Thymus (tissue), 11 donors: ENCODE results near the gene DCP1A. TPM values are rescaled to one million over a fixed set of nuclear protein-coding genes. Genes with fewer than 3 reads are reported as not detected.
A peak's percentile ranks its signal among the peaks of the same experiment; 100 is the strongest.

Experiments
- DNase-seq, 9 donors: peaks; one replicate each; pipeline ENCODE4 v3.0.0-alpha.2; 2013; ENCODE audit warnings: low spot score in 9 of 9, low read depth in 6 of 9, missing footprints in 1 of 9
- H3K27ac ChIP-seq, 2 donors: one replicate each; pipeline ENCODE4 v1.5.1; 2013; ENCODE audit warnings: control low read depth in 1 of 2, low read depth in 1 of 2, low read length in 1 of 2, mild to moderate bottlenecking in 1 of 2, moderate library complexity in 1 of 2
- H3K27me3 ChIP-seq, 2 donors: one replicate each; pipeline ENCODE4 v1.5.1; 2013; ENCODE audit warnings: low read length in 1 of 2; ENCODE audit not compliant: control insufficient read depth in 2 of 2, insufficient read depth in 1 of 2
- H3K36me3 ChIP-seq, 2 donors: one replicate each; pipeline ENCODE4 v1.5.1; 2013; ENCODE audit warnings: low read length in 1 of 2, mild to moderate bottlenecking in 1 of 2, moderate library complexity in 1 of 2; ENCODE audit not compliant: control insufficient read depth in 2 of 2, insufficient read depth in 2 of 2
- H3K4me1 ChIP-seq, 2 donors: one replicate each; pipeline ENCODE4 v1.5.1; 2013; ENCODE audit warnings: low read length in 2 of 2; ENCODE audit not compliant: control insufficient read depth in 2 of 2, insufficient read depth in 2 of 2
- H3K4me3 ChIP-seq, 2 donors: one replicate each; pipeline ENCODE4 v1.5.1; 2013; ENCODE audit warnings: low read length in 2 of 2, control low read depth in 1 of 2, mild to moderate bottlenecking in 1 of 2
- H3K9me3 ChIP-seq, 2 donors: one replicate each; pipeline ENCODE4 v1.5.1; 2013; ENCODE audit warnings: low read length in 1 of 2, mild to moderate bottlenecking in 1 of 2; ENCODE audit not compliant: control insufficient read depth in 2 of 2, insufficient read depth in 1 of 2
- WGBS: extraction: QIAGEN DNeasy Blood & Tissue Kit; methylation state at CpG from one replicate; pipeline ENCODE4 v1.1.7; 2013; 5-methylcytosine and 5-hydroxymethylcytosine counted together
- polyA plus RNA-seq: library from polyadenylated mRNA; stranded (reverse); fragments of 200-250 nt; gene quantifications from one replicate; pipeline ENCODE4 v1.2.3, GENCODE V29; 2013
- total RNA-seq: library from RNA; stranded (reverse); fragments of 120-200 nt; gene quantifications from one replicate; pipeline ENCODE4 v1.2.4, GENCODE V29; 2013
- donor health status: healthy.

DCP1A gene
- total and polyA plus RNA-seq, 2 donors = 8.9 to 12.3 TPM

DNA sequence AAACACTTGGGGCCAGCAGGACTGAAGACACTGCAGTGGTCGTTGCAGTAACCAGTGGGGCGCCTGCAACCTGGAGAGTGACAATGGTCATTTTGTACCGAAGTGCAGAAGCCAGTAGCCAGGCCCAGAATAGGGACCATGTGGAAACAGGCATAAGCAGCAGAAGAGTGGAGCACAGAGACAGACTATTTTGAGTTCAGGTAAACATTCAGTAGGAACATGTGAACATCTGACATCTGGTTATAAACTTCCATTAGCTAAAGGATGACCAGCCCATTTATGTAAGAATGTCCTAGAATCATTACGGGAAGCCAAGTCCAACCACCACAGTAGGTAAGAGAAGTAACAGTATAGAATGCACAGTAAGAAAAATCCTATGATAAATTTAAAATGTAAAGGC lies 59.1 kb downstream of the DCP1A start:
- Histone ChIP-seq H3K4me3 (no peak overlapping the region), H3K36me3 (peaks cover 45 to 54% of the 10 kb centered on the region in 2 donors), H3K4me1 (peaks cover 0 to 4% of the 10 kb centered on the region in 2 donors), H3K9me3 (no peaks in the 10 kb centered on the region), H3K27ac (no peak overlapping the region), H3K27me3 (no peaks in the 10 kb centered on the region)
- 98% methylated on average over 4 of the region's 4 CpGs for WGBS
- no peak for DNase-seq

DNA sequence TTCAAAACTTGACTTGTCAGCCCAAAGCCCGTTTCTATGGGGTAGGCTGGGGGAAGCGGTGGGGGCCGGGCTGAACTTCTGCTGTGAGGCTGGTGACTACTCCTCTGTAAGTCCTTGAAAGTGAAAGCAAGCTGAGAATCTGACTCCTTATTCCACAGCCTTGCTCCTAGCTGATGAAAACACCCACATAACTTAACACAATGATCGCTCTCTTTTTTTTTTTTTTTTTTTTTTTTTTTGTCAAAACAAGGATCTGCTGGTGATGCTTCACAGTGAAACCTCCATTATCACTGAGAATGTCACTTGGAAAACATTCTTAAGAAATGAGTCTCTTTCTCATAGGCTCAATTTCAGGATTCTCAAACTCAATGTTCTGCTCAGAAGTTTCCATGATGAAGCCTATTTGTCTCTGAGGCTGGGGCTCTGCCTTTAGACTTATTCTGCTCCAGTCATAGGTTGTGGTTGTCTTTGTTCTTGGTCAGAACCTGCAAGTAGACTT lies 60.2 kb downstream of the DCP1A start:
- peak in 1 of 9 donors; percentile 46 for DNase-seq
- H3K4me3 ChIP-seq = no peak overlapping the region
- no peaks in the 10 kb centered on the region for H3K27me3 ChIP-seq
- H3K9me3 ChIP-seq = no peaks in the 10 kb centered on the region
- H3K4me1 ChIP-seq = peaks cover 0 to 4% of the 10 kb centered on the region in 2 donors
- peaks cover 40 to 53% of the 10 kb centered on the region in 2 donors for H3K36me3 ChIP-seq
- no peak overlapping the region for H3K27ac ChIP-seq
- 70% methylated on average over 4 of the region's 4 CpGs for WGBS

DNA sequence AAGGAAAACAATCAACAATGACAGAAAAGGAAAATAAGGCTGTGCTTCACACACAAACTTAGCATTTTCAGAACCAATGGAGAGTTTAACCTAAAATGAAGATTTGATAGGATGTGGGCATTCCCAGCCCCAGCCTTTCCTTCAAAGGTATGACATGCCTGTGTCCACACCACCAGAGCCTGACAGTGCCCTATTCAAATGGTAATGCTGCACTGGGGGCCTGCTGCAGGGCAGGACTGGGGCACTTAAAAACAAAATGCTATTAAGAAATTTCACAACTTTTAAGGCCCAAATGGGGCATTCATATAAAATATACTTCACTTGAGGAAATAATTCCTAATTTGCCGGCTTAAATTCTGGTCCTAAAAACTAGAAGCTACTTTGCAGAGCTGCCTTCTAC lies 60.6 kb downstream of the DCP1A start:
- no peak for DNase-seq
- peaks cover 35 to 48% of the 10 kb centered on the region in 2 donors for H3K36me3 ChIP-seq
- WGBS = 88% methylated on average over 1 of the region's 1 CpG
- no peak overlapping the region for H3K4me3 ChIP-seq
- no peaks in the 10 kb centered on the region for H3K27me3 ChIP-seq
- no peaks in the 10 kb centered on the region for H3K9me3 ChIP-seq
- H3K27ac ChIP-seq = no peak overlapping the region
- H3K4me1 ChIP-seq = peaks cover 0 to 4% of the 10 kb centered on the region in 2 donors

DNA sequence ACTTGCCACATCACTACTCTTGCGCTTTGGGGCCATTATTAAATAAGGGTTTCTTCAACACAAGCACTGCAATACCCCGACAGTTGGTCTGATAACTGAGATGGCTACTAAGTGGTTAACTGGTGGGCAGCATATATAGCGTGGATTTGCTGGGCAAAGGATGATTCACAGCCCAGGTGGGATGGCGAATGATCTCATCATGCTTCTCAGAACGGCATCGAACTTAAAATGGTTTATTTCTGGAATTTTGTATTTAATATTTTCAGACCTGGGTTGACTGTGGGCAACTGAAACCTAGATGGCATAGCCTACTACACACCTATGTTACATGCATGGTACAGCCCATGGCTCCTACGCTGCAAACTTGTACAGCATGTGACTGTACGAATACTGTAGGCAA lies 64.8 kb downstream of the DCP1A start:
- 97% methylated on average over 8 of the region's 8 CpGs for WGBS
- Histone ChIP-seq H3K4me3 (no peak overlapping the region), H3K27me3 (no peaks in the 10 kb centered on the region), H3K27ac (no peak overlapping the region), H3K4me1 (peaks cover 0 to 4% of the 10 kb centered on the region in 2 donors), H3K9me3 (no peaks in the 10 kb centered on the region), H3K36me3 (peaks cover 22 to 25% of the 10 kb centered on the region in 2 donors)
- DNase-seq = no peak

DNA sequence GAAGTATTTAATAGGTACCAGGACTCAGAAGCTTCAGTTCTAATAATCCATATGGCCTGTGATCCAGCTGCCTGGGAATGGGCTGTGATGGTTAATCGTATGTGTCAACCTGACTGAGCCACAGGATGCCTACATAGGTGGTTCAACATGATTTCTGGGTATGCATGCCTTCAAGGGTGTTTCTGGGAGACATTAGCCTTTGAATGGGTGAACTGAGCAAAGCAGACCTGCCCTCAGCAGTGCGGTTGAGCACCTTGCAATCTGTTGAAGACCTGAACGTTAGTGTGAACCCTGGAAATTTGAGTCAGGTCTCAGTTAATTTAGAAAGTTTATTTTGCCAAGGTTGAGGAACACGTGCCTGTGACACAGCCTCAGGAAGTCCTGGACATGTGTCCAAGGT lies 68.7 kb downstream of the DCP1A start:
- H3K9me3 ChIP-seq = no peaks in the 10 kb centered on the region

DNA sequence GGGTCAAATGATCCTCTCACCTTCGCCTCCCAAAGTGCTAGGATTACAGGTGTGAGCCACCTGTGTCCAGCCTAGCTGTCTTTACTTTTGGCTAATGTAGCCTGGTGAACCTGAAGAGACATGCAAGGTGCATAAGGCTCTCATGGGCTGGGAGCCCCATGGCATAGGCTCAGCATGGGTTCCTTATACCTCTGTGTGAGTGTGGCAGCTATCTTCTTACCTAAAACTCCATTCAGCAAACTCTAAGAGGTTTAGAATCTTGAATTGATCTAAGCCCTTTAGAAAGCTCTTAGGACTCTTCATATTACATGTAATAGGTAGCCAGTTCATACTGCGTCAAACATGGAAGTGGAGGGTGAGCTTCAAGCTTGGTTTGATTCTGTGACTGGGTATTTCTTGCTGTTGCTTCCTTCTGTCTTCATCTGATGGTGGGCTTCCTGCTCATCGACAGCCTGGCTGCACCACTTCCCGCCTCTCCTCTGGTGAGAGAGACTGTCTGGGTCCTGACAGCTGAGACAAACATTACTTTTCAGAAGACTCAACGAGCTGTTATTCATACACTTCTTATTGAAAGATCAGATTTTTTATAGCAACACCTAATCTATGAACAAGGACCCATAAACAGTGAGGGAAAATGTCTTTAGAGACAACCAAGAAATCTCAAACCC lies 72.3 kb downstream of the DCP1A start:
- Histone ChIP-seq H3K4me1 (peaks cover 7 to 36% of the 10 kb centered on the region in 2 donors), H3K36me3 (no peaks in the 10 kb centered on the region), H3K4me3 (no peak overlapping the region), H3K9me3 (no peaks in the 10 kb centered on the region), H3K27ac (peak overlapping the region; percentile 78 to 83), H3K27me3 (no peaks in the 10 kb centered on the region)
- peak in 5 of 9 donors; percentile 37 to 84 (median 63) for DNase-seq
- 35% methylated on average over 5 of the region's 5 CpGs for WGBS

More for the DNA sequence above, 68.7 kb downstream of the DCP1A start:
- H3K4me3 ChIP-seq = no peak overlapping the region
- H3K36me3 ChIP-seq = peaks cover 0 to 6% of the 10 kb centered on the region in 2 donors
- no peak overlapping the region for H3K27ac ChIP-seq
- peaks cover 7 to 20% of the 10 kb centered on the region in 2 donors for H3K4me1 ChIP-seq
- DNase-seq = no peak
- WGBS = 96% methylated on average over 4 of the region's 4 CpGs
- H3K27me3 ChIP-seq = no peaks in the 10 kb centered on the region

DNA sequence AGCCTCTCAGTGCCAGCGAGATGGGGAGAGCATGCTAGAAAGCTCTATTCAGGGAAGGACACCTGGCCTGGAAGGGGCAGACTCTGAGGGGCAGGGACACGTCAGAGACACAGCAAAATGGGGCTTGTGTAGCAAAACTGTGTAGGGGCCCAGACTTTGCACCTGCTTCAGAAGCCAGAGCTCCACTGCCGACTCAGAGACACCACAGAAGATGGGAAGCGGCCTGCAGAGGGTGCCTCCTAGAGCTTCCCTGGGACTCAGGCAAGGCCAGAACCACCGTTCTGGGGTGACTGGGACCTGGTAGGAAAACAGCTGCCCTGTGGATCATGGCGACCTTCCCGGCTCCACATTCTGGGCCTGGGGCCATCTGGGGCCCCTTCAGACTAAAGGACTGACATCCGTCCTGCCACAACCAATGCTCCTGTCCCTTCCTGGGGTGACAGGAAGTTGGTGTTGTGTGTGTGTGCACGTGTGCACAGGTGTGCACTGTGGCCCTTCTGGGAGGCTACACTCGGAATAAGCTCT lies 74.1 kb downstream of the DCP1A start:
- Histone ChIP-seq H3K9me3 (no peaks in the 10 kb centered on the region), H3K36me3 (no peaks in the 10 kb centered on the region), H3K4me1 (peaks cover 7 to 40% of the 10 kb centered on the region in 2 donors), H3K4me3 (no peak overlapping the region), H3K27me3 (no peaks in the 10 kb centered on the region), H3K27ac (peak overlapping the region; percentile 49 to 89)
- DNase-seq = peak in 3 of 9 donors; percentile 33 to 54 (median 38)
- WGBS = 62% methylated on average over 10 of the region's 10 CpGs

DNA sequence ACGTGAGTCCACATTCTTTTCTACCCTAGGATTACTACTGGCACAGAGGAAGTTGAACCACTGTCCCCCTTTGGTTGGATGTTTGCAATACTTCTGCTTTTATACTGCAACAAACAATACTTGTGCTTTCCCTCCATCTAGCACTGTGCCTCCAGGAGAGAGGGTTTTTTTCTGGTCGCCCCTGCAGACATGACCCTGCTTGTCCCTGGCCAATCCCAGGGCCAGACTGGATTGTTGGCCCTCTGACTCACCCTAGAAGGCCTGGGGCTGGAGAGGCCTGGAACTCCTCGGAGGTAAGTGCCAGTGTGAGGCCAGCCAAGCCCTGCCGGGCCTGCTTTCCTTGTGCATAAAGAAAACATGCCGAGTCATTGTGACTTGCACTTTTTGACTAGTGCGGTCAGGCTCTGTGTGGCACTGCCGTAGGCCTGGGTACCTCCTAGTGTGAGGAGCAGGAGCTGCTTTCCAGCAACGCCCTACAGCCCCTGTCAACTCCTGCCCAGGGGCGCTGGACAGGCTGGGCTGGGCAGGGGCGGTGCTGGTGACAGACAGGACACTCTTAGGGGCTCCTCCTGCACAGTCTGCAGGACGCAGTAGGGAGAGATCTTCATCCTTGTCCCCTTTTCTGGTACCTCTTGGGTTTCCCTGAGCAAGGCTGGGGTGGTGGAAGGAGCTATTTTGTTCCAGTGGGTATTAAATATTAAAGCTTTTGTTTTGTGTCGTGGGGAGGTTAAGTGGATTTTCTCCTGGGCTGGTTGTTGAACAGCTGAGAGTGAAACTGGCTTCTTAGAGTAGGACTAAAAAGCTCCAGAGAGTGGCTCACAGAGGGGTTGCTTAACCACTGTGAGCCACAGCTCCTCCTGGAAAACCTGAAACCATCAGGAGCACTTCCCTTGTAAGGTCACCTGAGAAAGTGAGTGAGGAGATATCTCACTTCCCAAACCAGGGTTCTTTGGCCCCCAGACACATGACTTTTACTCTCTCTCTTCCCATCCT lies 77.2 kb downstream of the DCP1A start:
- Histone ChIP-seq H3K27me3 (no peaks in the 10 kb centered on the region), H3K36me3 (no peaks in the 10 kb centered on the region), H3K9me3 (no peaks in the 10 kb centered on the region), H3K4me1 (peaks cover 7 to 35% of the 10 kb centered on the region in 2 donors), H3K4me3 (no peak overlapping the region), H3K27ac (peak overlapping the region in 1 of 2 donors; percentile 60)
- 20% methylated on average over 12 of the region's 12 CpGs for WGBS
- DNase-seq = peak in 5 of 9 donors; percentile 75 to 92 (median 80)
